HepG2 (cell line): ENCODE measurements around the gene NLE1. TPM values are rescaled to one million over a fixed set of nuclear protein-coding genes. Genes with fewer than 3 reads are reported as not detected.

ENCODE experiments used
- AHR ChIP-seq: IDR thresholded peaks from 2 replicates; pipeline ENCODE4 v1.6.1; 2018; ENCODE audit warnings: missing genetic modification reagents, missing compliant biosample characterization
- BCL6 ChIP-seq: IDR thresholded peaks from 2 replicates; pipeline ENCODE4 v1.6.1; 2016; ENCODE audit warnings: missing genetic modification reagents, missing compliant biosample characterization
- CHCHD3 ChIP-seq: sonication (generic); formaldehyde crosslinking; IDR thresholded peaks from 2 replicates; pipeline ENCODE4 v1.8.0; 2022; ENCODE audit warnings: mild to moderate bottlenecking, missing genetic modification reagents, moderate library complexity
- CREB1 ChIP-seq, 2 experiments: fragments of 450-650 bp in 1 of 2; IDR thresholded peaks; 2 replicates each; pipeline ENCODE4 v1.6.1; 2016 to 2017; ENCODE audit warnings: control low read depth in 1 of 2, mild to moderate bottlenecking in 1 of 2, missing compliant biosample characterization in 1 of 2, missing genetic modification characterization in 1 of 2
- ETV5 ChIP-seq: IDR thresholded peaks from 2 replicates; pipeline ENCODE4 v1.6.1; 2018; ENCODE audit warnings: missing biosample characterization, missing genetic modification reagents, inconsistent platforms, borderline replicate concordance
- GTF3A ChIP-seq: sonication (generic); formaldehyde crosslinking; conservative IDR thresholded peaks from 2 replicates; pipeline ENCODE4 v1.4.0; 2020; ENCODE audit warnings: mild to moderate bottlenecking, missing genetic modification reagents
- HIVEP1 ChIP-seq: sonication (generic); formaldehyde crosslinking; IDR thresholded peaks from 2 replicates; pipeline ENCODE4 v1.4.0; 2020; ENCODE audit warnings: mild to moderate bottlenecking, missing genetic modification reagents
- HNRNPH1 ChIP-seq: fragments of 200-400 bp; formaldehyde crosslinking; optimal IDR thresholded peaks from 2 replicates; pipeline ENCODE3; 2017; ENCODE audit warnings: mild to moderate bottlenecking, low read depth, low read length
- MBD4 ChIP-seq: IDR thresholded peaks from 2 replicates; pipeline ENCODE4 v1.6.1; 2012; ENCODE audit warnings: low read length, inconsistent platforms, borderline replicate concordance
- ONECUT2 ChIP-seq: sonication (generic); formaldehyde crosslinking; IDR thresholded peaks from 2 replicates; pipeline ENCODE4 v1.4.0; 2020; ENCODE audit warnings: missing genetic modification reagents
- RARA ChIP-seq: IDR thresholded peaks from 2 replicates; pipeline ENCODE4 v1.6.1; 2016; ENCODE audit warnings: missing genetic modification reagents, missing compliant biosample characterization
- REPIN1 ChIP-seq: sonication (generic); formaldehyde crosslinking; IDR thresholded peaks from 2 replicates; pipeline ENCODE4 v1.8.0; 2022; ENCODE audit warnings: missing genetic modification reagents, low read depth, mild to moderate bottlenecking, borderline replicate concordance
- RFXAP ChIP-seq: sonication (generic); formaldehyde crosslinking; IDR thresholded peaks from 2 replicates; pipeline ENCODE4 v1.4.0; 2020; ENCODE audit warnings: missing genetic modification reagents, borderline replicate concordance
- SAFB2 ChIP-seq: sonication (generic); formaldehyde crosslinking; IDR thresholded peaks from 2 replicates; pipeline ENCODE4 v1.5.1; 2020; ENCODE audit warnings: missing genetic modification reagents, low read depth, mild to moderate bottlenecking, borderline replicate concordance
- SPEN ChIP-seq: sonication (generic); formaldehyde crosslinking; IDR thresholded peaks from 2 replicates; pipeline ENCODE4 v1.5.1; 2020; ENCODE audit warnings: low read depth, mild to moderate bottlenecking, missing genetic modification reagents
- SSRP1 ChIP-seq: IDR thresholded peaks from 2 replicates; pipeline ENCODE4 v1.6.1; 2016; ENCODE audit warnings: control low read depth
- TARDBP ChIP-seq: sonication (generic); formaldehyde crosslinking; IDR thresholded peaks from 2 replicates; pipeline ENCODE4 v1.8.0; 2022; ENCODE audit warnings: mild to moderate bottlenecking, missing genetic modification reagents
- THYN1 ChIP-seq: sonication (generic); formaldehyde crosslinking; IDR thresholded peaks from 2 replicates; pipeline ENCODE4 v1.8.1; 2023; ENCODE audit warnings: low read depth, mild to moderate bottlenecking, moderate library complexity, missing genetic modification reagents, borderline replicate concordance
- ZKSCAN8 ChIP-seq: IDR thresholded peaks from 2 replicates; pipeline ENCODE4 v1.6.1; 2016; ENCODE audit warnings: borderline replicate concordance, missing genetic modification reagents, missing compliant biosample characterization
- ZNF121 ChIP-seq: sonication (generic); formaldehyde crosslinking; IDR thresholded peaks from 2 replicates; pipeline ENCODE4 v1.5.0; 2020; ENCODE audit warnings: mild to moderate bottlenecking, missing genetic modification reagents
- ZNF160 ChIP-seq: sonication (generic); formaldehyde crosslinking; IDR thresholded peaks from 2 replicates; pipeline ENCODE4 v1.8.0; 2022; ENCODE audit warnings: mild to moderate bottlenecking, inconsistent platforms, missing genetic modification reagents
- ZNF367 ChIP-seq: sonication (generic); formaldehyde crosslinking; IDR thresholded peaks from 2 replicates; pipeline ENCODE4 v1.4.0; 2020; ENCODE audit warnings: missing genetic modification reagents, borderline replicate concordance
- ZNF431 ChIP-seq: sonication (generic); formaldehyde crosslinking; IDR thresholded peaks from 2 replicates; pipeline ENCODE4 v1.9.0; 2022; ENCODE audit warnings: missing genetic modification reagents, low read depth, mild to moderate bottlenecking, borderline replicate concordance
- ZNF552 ChIP-seq: sonication (generic); formaldehyde crosslinking; IDR thresholded peaks from 2 replicates; pipeline ENCODE4 v1.9.0; 2022; ENCODE audit warnings: missing genetic modification reagents, mild to moderate bottlenecking, borderline replicate concordance
- ZNF557 ChIP-seq: sonication (generic); formaldehyde crosslinking; IDR thresholded peaks from 2 replicates; pipeline ENCODE4 v1.4.0; 2020; ENCODE audit warnings: missing genetic modification reagents
- ZNF607 ChIP-seq: sonication (generic); formaldehyde crosslinking; IDR thresholded peaks from 2 replicates; pipeline ENCODE4 v1.5.1; 2020; ENCODE audit warnings: missing genetic modification reagents, mild to moderate bottlenecking, borderline replicate concordance
- ZNF703 ChIP-seq: sonication (generic); formaldehyde crosslinking; IDR thresholded peaks from 2 replicates; pipeline ENCODE4 v1.5.1; 2020; ENCODE audit warnings: missing genetic modification reagents, mild to moderate bottlenecking, moderate library complexity, borderline replicate concordance
- ZNF75D ChIP-seq: sonication (generic); formaldehyde crosslinking; IDR thresholded peaks from 2 replicates; pipeline ENCODE4 v1.8.1; 2023; ENCODE audit warnings: missing genetic modification reagents, mild to moderate bottlenecking, borderline replicate concordance
- ZSCAN30 ChIP-seq: sonication (generic); formaldehyde crosslinking; IDR thresholded peaks from 2 replicates; pipeline ENCODE4 v1.5.0; 2020; ENCODE audit warnings: mild to moderate bottlenecking, missing genetic modification reagents
- polyA plus RNA-seq, 8 experiments: library from polyadenylated mRNA; depleted of rRNA in 3 of 8; stranded (reverse) in 7 of 8; unstranded in 1 of 8; fragments of >200 nt; fragmentation: Illumina TruSeq in 4 of 8; extraction: Trizol in 4 of 8; gene quantifications; 2 replicates each; pipeline versions ENCODE4 v1.2.1 to v1.2.3, GENCODE V29; 2011 to 2016; ENCODE audit warnings: low read depth in 4 of 8, missing spikeins in 1 of 8, mixed read lengths in 1 of 8; ENCODE audit not compliant: insufficient read depth in 1 of 8
- total RNA-seq, 5 experiments: library from RNA; depleted of rRNA; stranded (reverse); fragments of >200 nt; fragmentation: Illumina TruSeq; extraction: Trizol; gene quantifications; 2 replicates each; pipeline ENCODE4 v1.2.3, GENCODE V29; 2016; ENCODE audit warnings: low read depth in 1 of 5
- TF ChIP-seq, protein P1 (sequence below): sonication (generic); formaldehyde crosslinking; IDR thresholded peaks from 2 replicates; pipeline ENCODE4 v1.9.0; 2021; ENCODE audit warnings: missing genetic modification reagents, borderline replicate concordance

NLE1 gene
- total and polyA plus RNA-seq, 2 of the 13 experiments (the other 11 are each of a cell fraction or from before 2014, with no cell fraction given), result 20.3 to 34.5 TPM

DNA sequence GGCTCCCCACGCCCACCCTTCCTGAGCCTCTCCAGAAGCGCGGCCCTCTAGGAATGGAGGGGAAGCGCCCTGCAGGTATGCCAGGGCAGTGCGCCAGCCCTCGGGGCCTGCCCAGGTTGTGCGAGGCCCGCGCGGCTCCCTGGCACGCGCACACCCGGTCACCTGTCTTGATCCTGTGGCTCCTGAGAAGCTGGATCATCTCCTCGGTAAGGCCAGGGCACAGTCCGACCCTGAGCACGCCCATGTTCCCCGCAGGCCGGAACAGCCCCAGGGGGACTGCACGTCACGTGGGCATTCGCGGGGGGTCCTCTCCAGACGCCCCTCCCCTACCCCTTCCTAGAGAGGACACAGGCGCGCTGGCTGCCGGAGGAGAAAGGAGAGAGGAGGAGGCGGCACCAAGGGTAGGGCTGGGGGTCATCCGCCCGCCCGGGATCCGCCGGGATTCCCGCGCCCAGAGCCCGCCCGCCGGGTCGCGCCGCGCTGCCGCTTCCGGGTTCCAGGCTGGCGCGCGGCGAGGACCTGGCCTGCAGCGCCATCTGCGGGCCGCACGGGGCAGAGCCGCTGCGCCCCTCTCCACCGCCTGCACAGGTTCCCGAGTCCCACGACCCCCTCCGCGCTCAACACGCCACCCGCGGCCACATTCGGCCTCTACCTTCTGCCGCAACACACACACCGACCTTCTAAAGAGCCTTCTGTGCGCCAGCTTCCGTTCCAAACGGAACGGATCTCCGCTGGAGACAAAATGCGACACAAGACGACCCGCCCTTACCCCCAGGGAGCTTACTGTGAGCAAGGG is 22.5 kb downstream of the NLE1 start, which contains the start of gene RAD51D (continued):
- TF ChIP-seq REPIN1 (CRISPR knock-in tag), result no peak
- TF ChIP-seq TARDBP (CRISPR knock-in tag), result no peak
- no peak for TF ChIP-seq HIVEP1 (CRISPR knock-in tag)
- TF ChIP-seq AHR (CRISPR knock-in tag), result no peak
- no peak for TF ChIP-seq RFXAP (CRISPR knock-in tag)
- no peak for TF ChIP-seq HNRNPH1
- TF ChIP-seq, protein P1, sequence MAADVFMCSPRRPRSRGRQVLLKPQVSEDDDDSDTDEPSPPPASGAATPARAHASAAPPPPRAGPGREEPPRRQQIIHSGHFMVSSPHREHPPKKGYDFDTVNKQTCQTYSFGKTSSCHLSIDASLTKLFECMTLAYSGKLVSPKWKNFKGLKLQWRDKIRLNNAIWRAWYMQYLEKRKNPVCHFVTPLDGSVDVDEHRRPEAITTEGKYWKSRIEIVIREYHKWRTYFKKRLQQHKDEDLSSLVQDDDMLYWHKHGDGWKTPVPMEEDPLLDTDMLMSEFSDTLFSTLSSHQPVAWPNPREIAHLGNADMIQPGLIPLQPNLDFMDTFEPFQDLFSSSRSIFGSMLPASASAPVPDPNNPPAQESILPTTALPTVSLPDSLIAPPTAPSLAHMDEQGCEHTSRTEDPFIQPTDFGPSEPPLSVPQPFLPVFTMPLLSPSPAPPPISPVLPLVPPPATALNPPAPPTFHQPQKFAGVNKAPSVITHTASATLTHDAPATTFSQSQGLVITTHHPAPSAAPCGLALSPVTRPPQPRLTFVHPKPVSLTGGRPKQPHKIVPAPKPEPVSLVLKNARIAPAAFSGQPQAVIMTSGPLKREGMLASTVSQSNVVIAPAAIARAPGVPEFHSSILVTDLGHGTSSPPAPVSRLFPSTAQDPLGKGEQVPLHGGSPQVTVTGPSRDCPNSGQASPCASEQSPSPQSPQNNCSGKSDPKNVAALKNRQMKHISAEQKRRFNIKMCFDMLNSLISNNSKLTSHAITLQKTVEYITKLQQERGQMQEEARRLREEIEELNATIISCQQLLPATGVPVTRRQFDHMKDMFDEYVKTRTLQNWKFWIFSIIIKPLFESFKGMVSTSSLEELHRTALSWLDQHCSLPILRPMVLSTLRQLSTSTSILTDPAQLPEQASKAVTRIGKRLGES, result no peak
- TF ChIP-seq ZNF557 (CRISPR knock-in tag), result no peak
- no peak for TF ChIP-seq ONECUT2 (CRISPR knock-in tag)
- peak; percentile 79; the same call in 1 of the 2 replicates for TF ChIP-seq SPEN
- TF ChIP-seq MBD4, result no peak
- peak; percentile 59; the same call in 1 of the 2 replicates for TF ChIP-seq ZNF703 (CRISPR knock-in tag)
- TF ChIP-seq ZKSCAN8, result no peak
- TF ChIP-seq ZNF431 (CRISPR knock-in tag), result no peak
- TF ChIP-seq ZSCAN30, result no peak
- TF ChIP-seq SSRP1 (CRISPR knock-in tag), result no peak
- no peak for TF ChIP-seq GTF3A (CRISPR knock-in tag)
- TF ChIP-seq ZNF75D (CRISPR knock-in tag), result no peak
- TF ChIP-seq ZNF552 (CRISPR knock-in tag), result peak; percentile 72; the same call in 1 of the 2 replicates
- no peak for TF ChIP-seq THYN1
- TF ChIP-seq ETV5 (CRISPR knock-in tag), result no peak
- TF ChIP-seq ZNF607 (CRISPR knock-in tag), result peak; percentile 59
- no peak for TF ChIP-seq ZNF121 (CRISPR knock-in tag)
- 0 out of 2 replicates have a peak, but pooled peaks have one; percentile 3 for TF ChIP-seq RARA (CRISPR knock-in tag)
- peak; percentile 58 for TF ChIP-seq BCL6 (CRISPR knock-in tag)
- no peak for TF ChIP-seq CREB1 (IDR thresholded peaks at IDR 0.05)
- no peak for TF ChIP-seq CREB1 (CRISPR knock-in tag; IDR thresholded peaks at IDR 0.05)
- no peak for TF ChIP-seq ZNF367
- TF ChIP-seq CHCHD3 (CRISPR knock-in tag), result 0 out of 2 replicates have a peak, but pooled peaks have one; percentile 32
- TF ChIP-seq ZNF160 (CRISPR knock-in tag), result no peak
- peak; percentile 52 for TF ChIP-seq SAFB2 (CRISPR knock-in tag)
